OCI-LY7 (cell line): ENCODE results near the gene CAVIN1. TPM values are rescaled to one million over a fixed set of nuclear protein-coding genes. Genes with fewer than 3 reads are reported as not detected.
"Not testable (repeated sequence)": the region's sequence is repeated elsewhere in the genome, so short reads cannot be mapped to it uniquely, and the experiment has no call there.

ENCODE experiments used
- BruUV-seq: library from RNA; stranded (reverse); fragments of 400-500 nt; replicated peaks from 2 replicates; lab custom pipeline; 2021; lab: Mats Ljungman, UMichigan
- CTCF ChIA-PET: fragments of 300-600 bp; sonication (Branson Sonifier 250); formaldehyde crosslinking; loops from one replicate; lab custom pipeline; 2022; ENCODE audit warnings: antibody characterized with exemption; ENCODE audit not compliant: unreplicated experiment; lab: Charles Lee
- POLR2A ChIA-PET: fragments of 300-600 bp; sonication (Branson Sonifier 250); formaldehyde crosslinking; loops from one replicate; lab custom pipeline; 2022; ENCODE audit warnings: antibody characterized with exemption; lab: Charles Lee
- DNase-seq: peaks from one replicate; pipeline ENCODE4 v3.0.0-alpha.2; 2015; ENCODE audit warnings: low spot score
- H2AFZ ChIP-seq: fragments of 200-600 bp; sonication (generic), shearing (Covaris generic); 2 replicates; pipeline ENCODE4 v1.6.1; 2014; ENCODE audit warnings: mild to moderate bottlenecking, antibody characterized with exemption, low read length, moderate library complexity
- H3K27ac ChIP-seq: fragments of 200-600 bp; sonication (generic); 2 replicates; pipeline ENCODE4 v1.5.1; 2014; ENCODE audit warnings: mixed run types, low read depth, mild to moderate bottlenecking, moderate library complexity, low read length, inconsistent platforms; ENCODE audit not compliant: poor library complexity, severe bottlenecking
- H3K36me3 ChIP-seq: fragments of 200-600 bp; sonication (generic); 2 replicates; pipeline ENCODE4 v1.6.1; 2014; ENCODE audit warnings: mild to moderate bottlenecking, antibody characterized with exemption, low read length, moderate library complexity, mixed read lengths; ENCODE audit not compliant: insufficient read depth
- H3K4me1 ChIP-seq: fragments of 200-600 bp; sonication (generic); 2 replicates; pipeline ENCODE4 v1.5.1; 2014; ENCODE audit warnings: mild to moderate bottlenecking, low read length; ENCODE audit not compliant: insufficient read depth, poor library complexity, severe bottlenecking
- H3K4me2 ChIP-seq: fragments of 200-600 bp; sonication (generic); 2 replicates; pipeline ENCODE4 v1.6.1; 2014; ENCODE audit warnings: mild to moderate bottlenecking, low read length
- H3K4me3 ChIP-seq: fragments of 200-600 bp; sonication (generic); 2 replicates; pipeline ENCODE4 v1.5.1; 2014; ENCODE audit warnings: mild to moderate bottlenecking, low read depth, low read length; ENCODE audit not compliant: poor library complexity, severe bottlenecking
- H3K79me2 ChIP-seq: fragments of 200-600 bp; sonication (generic); 2 replicates; pipeline ENCODE4 v1.6.1; 2016; ENCODE audit warnings: low read depth, mild to moderate bottlenecking, low read length, moderate library complexity, mixed read lengths; ENCODE audit not compliant: insufficient read depth
- H3K9me2 ChIP-seq: fragments of 200-600 bp; sonication (generic); 2 replicates; pipeline ENCODE4 v1.6.1; 2016; ENCODE audit warnings: mild to moderate bottlenecking, low read length, mixed read lengths; ENCODE audit not compliant: insufficient read depth
- H3K9me3 ChIP-seq: fragments of 200-600 bp; sonication (generic); 2 replicates; pipeline ENCODE4 v1.6.1; 2014; ENCODE audit warnings: mild to moderate bottlenecking, mixed run types, low read length, mixed read lengths
- H4K20me1 ChIP-seq: fragments of 200-600 bp; sonication (generic); 2 replicates; pipeline ENCODE4 v1.6.1; 2014; ENCODE audit warnings: mild to moderate bottlenecking, antibody characterized with exemption, low read length, moderate library complexity, mixed read lengths; ENCODE audit not compliant: insufficient read depth
- CTCF ChIP-seq: fragments of 200-600 bp; sonication (generic); conservative IDR thresholded peaks from 2 replicates; pipeline ENCODE4 v1.5.1; 2014; ENCODE audit warnings: mild to moderate bottlenecking, antibody characterized with exemption, low read length, moderate library complexity, mixed read lengths
- EZH2phosphoT487 ChIP-seq: fragments of 200-600 bp; sonication (generic); IDR thresholded peaks from 2 replicates; pipeline ENCODE4 v1.6.1; 2018; ENCODE audit warnings: low read depth, borderline replicate concordance, mild to moderate bottlenecking, mixed run types, antibody characterized with exemption, low read length, moderate library complexity, mixed read lengths
- intact Hi-C: fragments of 100-400 bp; cut with micrococcal nuclease; formaldehyde crosslinking; loops from one replicate; pipeline ENCODE4 v1.10.0; 2022; ENCODE audit not compliant: unreplicated experiment
- total RNA-seq, 2 experiments: library from RNA; depleted of rRNA in 1 of 2; stranded (reverse); fragments of >200 nt in 1 of 2; shearing (Covaris generic) in 1 of 2; gene quantifications; 2 replicates each; pipeline ENCODE4 v1.2.3, GENCODE V29; 2014 to 2022

Gene CAVIN1
- total RNA-seq, 2 experiments from 2014 or later = 0.08 TPM; not detected in 1

DNA sequence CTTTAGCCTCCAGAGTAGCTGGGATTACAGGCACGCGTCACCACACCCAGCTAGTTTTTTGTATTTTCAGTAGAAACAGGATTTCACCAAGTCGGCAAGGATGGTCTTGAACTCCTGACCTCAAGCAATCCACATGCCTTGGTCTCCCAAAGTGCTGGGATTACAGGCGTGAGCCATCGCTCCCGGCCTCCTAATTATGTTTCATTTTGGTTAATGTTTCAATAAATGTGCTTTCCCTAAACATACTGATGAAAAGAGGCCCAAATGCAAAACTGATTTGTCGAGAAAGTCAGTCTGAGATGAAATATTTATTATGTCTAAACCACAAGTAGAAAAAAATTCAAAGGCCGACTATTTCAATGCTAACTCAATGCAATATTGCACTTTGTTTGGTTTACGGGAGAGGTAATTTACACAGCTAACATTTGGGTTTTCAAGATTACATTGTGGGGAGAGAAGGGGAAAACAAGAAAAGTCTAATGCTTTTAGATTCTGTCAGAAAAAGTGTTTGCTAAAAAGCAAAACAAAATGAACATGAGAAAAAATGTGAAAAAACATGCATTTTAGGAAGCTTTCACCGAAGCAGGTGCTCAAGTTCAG, 44.6 kb downstream of the CAVIN1 start:
- TF ChIP-seq EZH2phosphoT487 (no peak), CTCF (no peak)
- H3K9me3 ChIP-seq = no peaks in the 10 kb centered on the region
- ChIA-PET CTCF (no interaction called here), POLR2A (interaction anchor here (0.6 to 2.1 kb wide), 2 partner anchors 10 to 141 kb away, joined by 3 to 7 read pairs; partner anchors contain the start of gene STAT3)
- peak overlapping the region; percentile 64 for H3K4me3 ChIP-seq
- H3K4me1 ChIP-seq = peaks cover 19% of the 10 kb centered on the region
- peak overlapping the region; percentile 87 for H2AFZ ChIP-seq
- H4K20me1 ChIP-seq = no peaks in the 10 kb centered on the region
- H3K27ac ChIP-seq = peak overlapping the region; percentile 47
- no peaks in the 10 kb centered on the region for H3K36me3 ChIP-seq
- peaks cover 8% of the 10 kb centered on the region; the same call in 1 of the 2 replicates for H3K79me2 ChIP-seq
- no TSS peak for BruUV-seq
- H3K9me2 ChIP-seq = no peaks in the 10 kb centered on the region
- DNase-seq = no peak
- peak overlapping the region; percentile 90 for H3K4me2 ChIP-seq
- intact Hi-C loops = no loop called here

DNA sequence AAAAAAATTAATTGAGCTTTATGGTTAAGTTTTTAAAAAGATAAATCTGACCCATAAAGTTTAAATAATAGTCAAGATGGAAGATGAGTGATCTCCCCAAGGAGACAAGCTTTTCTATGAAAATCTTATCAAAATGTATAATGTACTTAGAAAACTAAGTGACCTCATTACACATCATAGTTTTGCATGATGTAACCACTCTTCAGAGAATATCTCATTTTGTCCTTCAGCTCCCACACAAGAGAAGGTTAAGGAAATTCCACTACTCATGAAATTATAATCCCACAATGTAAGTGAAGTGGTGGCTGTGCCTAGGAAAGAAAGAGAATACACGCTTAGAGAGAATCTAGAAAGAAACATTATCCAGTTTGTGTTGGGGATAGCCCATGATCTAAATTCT, 49.2 kb downstream of the CAVIN1 start:
- intact Hi-C loops = no loop called here
- peaks cover 7% of the 10 kb centered on the region; the same call in 1 of the 2 replicates for H3K36me3 ChIP-seq
- no peak overlapping the region for H3K27ac ChIP-seq
- ChIA-PET CTCF (no interaction called here), POLR2A (interaction anchor here (0.8 kb wide), 1 partner anchor 58 kb away, joined by 3 read pairs; no protein-coding TSS in a partner anchor)
- H3K4me2 ChIP-seq = no peak overlapping the region
- no peak overlapping the region for H2AFZ ChIP-seq
- no TSS peak for BruUV-seq
- peaks cover 9% of the 10 kb centered on the region for H3K4me1 ChIP-seq
- peaks cover 4% of the 10 kb centered on the region; the same call in 1 of the 2 replicates for H3K9me3 ChIP-seq
- no peak for DNase-seq
- no peaks in the 10 kb centered on the region for H3K9me2 ChIP-seq
- H4K20me1 ChIP-seq = no peaks in the 10 kb centered on the region
- no peak for TF ChIP-seq EZH2phosphoT487
- no peak for TF ChIP-seq CTCF
- no peak overlapping the region for H3K4me3 ChIP-seq
- peaks cover 7% of the 10 kb centered on the region; the same call in 1 of the 2 replicates for H3K79me2 ChIP-seq

- Histone ChIP-seq H3K79me2 (no peaks in the 10 kb centered on the region), H2AFZ (no peak overlapping the region), H3K4me1 (no peaks in the 10 kb centered on the region), H3K4me3 (no peak overlapping the region), H3K9me2 (no peaks in the 10 kb centered on the region), H3K27ac (no peak overlapping the region), H4K20me1 (no peaks in the 10 kb centered on the region), H3K36me3 (peaks cover 7% of the 10 kb centered on the region; the same call in 1 of the 2 replicates), H3K4me2 (no peak overlapping the region), H3K9me3 (peaks cover 4% of the 10 kb centered on the region; the same call in 1 of the 2 replicates)
- no peak for DNase-seq
- TF ChIP-seq EZH2phosphoT487 = no peak
- no peak for TF ChIP-seq CTCF
- POLR2A ChIA-PET = interaction anchor here (0.7 kb wide), 1 partner anchor 234 kb away, joined by 7 read pairs; no protein-coding TSS in a partner anchor
- BruUV-seq = no TSS peak
- intact Hi-C loops = no loop called here
- CTCF ChIA-PET = no interaction called here
Observed at GRCh38 chr17:42372142-42372541, 50.9 kb downstream of the CAVIN1 start.

DNA sequence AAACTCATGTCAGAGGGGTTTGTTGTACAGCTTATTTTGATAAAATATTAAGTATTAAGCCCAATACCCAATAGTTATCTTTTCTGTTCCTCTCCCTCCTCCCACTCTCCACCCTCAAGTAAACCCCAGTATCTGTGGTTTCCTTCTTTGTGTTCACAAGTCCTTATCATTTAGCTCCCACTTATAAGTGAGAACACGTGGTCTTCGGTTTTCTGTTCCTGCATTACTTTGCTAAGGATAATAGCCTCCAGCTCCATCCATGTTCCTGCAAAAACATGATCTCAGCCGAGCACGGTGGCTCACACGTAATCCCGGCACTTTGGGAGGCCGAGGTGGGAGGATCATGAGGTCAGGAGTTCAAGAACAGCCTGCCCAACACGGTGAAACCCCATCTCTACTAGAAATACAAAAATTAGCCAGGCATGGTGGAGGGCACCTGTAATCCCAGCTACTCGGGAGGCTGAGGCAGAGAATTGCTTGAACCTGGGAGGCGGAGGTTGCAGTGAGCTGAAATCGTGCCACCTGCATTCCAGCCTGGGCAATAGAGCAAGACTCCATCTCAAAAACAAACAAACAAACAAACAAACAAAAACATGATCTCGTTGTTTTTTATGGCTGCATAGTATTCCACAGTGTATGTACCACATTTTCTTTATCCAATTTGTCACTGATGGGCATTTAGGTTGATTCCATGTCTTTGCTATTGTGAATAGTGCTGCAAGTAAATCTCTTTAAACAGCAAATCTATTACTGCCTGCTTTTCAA, 54.1 kb downstream of the CAVIN1 start:
- BruUV-seq, H3K79me2 ChIP-seq: not testable (repeated sequence)

More for the DNA sequence above, 54.1 kb downstream of the CAVIN1 start:
- DNase-seq, H2AFZ ChIP-seq, H3K36me3 ChIP-seq, H3K4me2 ChIP-seq, intact Hi-C loops, H3K9me2 ChIP-seq, H3K27ac ChIP-seq, H3K4me3 ChIP-seq, H3K4me1 ChIP-seq, CTCF ChIA-PET, H3K9me3 ChIP-seq, H4K20me1 ChIP-seq: not testable (repeated sequence)
- POLR2A ChIA-PET = interaction anchor here (0.6 kb wide), 1 partner anchor 322 kb away, joined by 3 read pairs; no protein-coding TSS in a partner anchor
